ENCODE measurements around the gene MLLT3.

The MLLT3 gene

DNA sequence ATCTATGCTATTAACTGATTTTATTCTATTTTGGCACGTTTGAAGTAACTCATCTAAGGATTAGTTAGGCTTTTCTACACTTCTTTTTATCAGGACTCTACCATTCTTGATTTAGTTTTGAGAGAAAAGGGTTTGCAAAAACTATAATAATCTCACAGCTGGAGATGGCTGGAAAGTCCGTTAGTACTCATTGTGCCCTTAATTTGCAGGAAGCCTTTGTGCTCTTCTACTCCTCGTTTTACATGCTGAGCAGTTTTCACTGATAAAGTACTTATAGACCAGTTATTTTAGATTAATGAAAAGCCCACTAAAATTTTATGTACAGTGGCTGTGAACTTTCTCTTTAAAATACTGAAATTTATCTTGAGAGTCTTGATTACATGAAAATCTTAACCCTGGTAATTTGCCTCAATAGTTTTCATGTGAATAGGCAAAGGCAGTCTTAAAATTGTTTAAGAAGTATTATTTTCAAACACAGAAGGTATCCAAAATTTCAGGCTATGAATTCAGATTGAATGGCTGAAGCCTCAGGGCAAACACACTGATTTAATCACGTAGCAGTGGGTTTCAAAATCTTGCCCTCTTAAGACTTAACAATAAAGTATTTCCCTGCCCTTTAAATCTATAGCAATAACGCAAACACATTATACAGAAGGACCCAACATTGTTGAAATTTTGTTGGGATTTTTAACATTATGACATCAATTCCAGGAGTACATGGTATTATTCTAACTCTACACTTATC lies 18.6 kb downstream of the MLLT3 start:
- no peak for DNase-seq (ENCODE audit: insufficient read length, low spot score)

DNA sequence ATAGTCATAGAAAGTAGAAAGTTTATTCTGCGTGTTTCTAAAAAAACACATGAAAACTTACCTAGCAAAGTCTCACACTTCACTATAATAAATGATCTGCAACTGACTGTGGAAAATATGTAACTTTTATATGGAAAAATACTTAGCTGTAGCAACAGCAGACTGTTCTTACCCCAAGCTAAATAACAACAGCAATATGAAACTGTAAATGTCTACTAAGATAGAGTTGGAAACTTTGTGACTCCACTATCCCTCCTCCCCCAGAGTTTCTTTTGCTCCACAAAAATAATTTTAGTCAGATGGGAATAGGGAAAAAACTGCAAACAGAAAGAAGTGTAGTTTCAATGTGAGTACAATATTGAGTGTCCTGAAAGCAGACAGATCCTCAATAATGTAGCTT lies 21.0 kb downstream of the MLLT3 start:
- DNase-seq (ENCODE audit: insufficient read length, low spot score), result no peak
- no peak for FAIRE-seq

More for the DNA sequence above, 18.6 kb downstream of the MLLT3 start:
- TF ChIP-seq PAX5 (IDR thresholded peaks at IDR 0.05; ENCODE audit: insufficient read depth, low read length, severe bottlenecking), result no peak
- TF ChIP-seq POLR2AphosphoS5 (IDR thresholded peaks at IDR 0.05; ENCODE audit: low read depth, low read length), result no peak
- no peak for TF ChIP-seq SPI1 (IDR thresholded peaks at IDR 0.05; ENCODE audit: low read depth, low read length)
- no peak for TF ChIP-seq TAF1 (IDR thresholded peaks at IDR 0.05; ENCODE audit: low read depth, low read length)
- TF ChIP-seq POLR2A (IDR thresholded peaks at IDR 0.05; ENCODE audit: low read depth, low read length), result no peak
- no peak for TF ChIP-seq POU2F2 (IDR thresholded peaks at IDR 0.05; ENCODE audit: low read depth, low read length)
- peak; percentile 38 for FAIRE-seq

DNA sequence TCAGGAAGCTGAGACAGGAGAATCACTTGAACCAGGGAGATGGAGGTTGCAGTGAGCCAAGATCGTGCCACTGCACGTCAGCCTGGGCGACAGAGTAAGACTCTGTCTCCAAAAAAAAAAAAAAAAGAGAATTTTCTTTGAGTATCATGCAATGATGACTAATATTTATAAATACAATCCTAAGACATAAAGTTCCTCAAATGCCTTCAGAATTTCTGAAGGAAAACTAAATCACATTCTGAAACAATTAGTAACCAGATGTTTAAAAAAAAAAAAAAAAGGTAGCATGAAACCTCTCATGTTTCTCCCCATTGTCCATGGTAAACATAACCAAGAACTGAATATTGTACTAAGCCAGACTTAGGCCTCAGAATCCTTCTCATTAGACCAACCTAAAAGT lies 23.1 kb downstream of the MLLT3 start:
- FAIRE-seq (no peak), DNase-seq (ENCODE audit: insufficient read length, low spot score) (no peak)
- TF ChIP-seq PAX5 (IDR thresholded peaks at IDR 0.05; ENCODE audit: insufficient read depth, low read length, severe bottlenecking) (no peak), SPI1 (IDR thresholded peaks at IDR 0.05; ENCODE audit: low read depth, low read length) (no peak), POU2F2 (IDR thresholded peaks at IDR 0.05; ENCODE audit: low read depth, low read length) (no peak), POLR2AphosphoS5 (IDR thresholded peaks at IDR 0.05; ENCODE audit: low read depth, low read length) (no peak), POLR2A (IDR thresholded peaks at IDR 0.05; ENCODE audit: low read depth, low read length) (no peak), TAF1 (IDR thresholded peaks at IDR 0.05; ENCODE audit: low read depth, low read length) (no peak)

More for the DNA sequence above, 21.0 kb downstream of the MLLT3 start:
- no peak for TF ChIP-seq POLR2AphosphoS5 (IDR thresholded peaks at IDR 0.05; ENCODE audit: low read depth, low read length)

DNA sequence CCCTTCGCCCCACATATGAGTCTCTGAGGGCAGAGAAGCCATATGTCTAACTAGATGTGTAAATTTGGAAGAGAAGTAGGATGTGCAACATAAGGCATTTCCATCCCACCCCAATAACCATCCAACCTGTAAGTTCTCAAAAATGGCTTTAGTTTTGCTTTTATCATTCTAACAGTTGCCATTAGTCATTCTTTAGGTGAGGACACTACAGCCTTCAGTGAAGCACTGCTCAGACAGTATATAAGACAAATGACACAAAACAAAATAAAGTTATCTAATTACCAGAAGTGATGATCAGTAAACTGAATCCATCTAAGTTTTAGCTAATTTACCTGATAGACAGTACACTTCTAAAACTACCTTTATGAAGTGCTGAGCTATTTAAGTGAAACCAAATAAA lies 23.9 kb downstream of the MLLT3 start:
- TF ChIP-seq POLR2AphosphoS5 (IDR thresholded peaks at IDR 0.05; ENCODE audit: low read depth, low read length) (no peak), SPI1 (IDR thresholded peaks at IDR 0.05; ENCODE audit: low read depth, low read length) (no peak), POLR2A (IDR thresholded peaks at IDR 0.05; ENCODE audit: low read depth, low read length) (no peak), POU2F2 (IDR thresholded peaks at IDR 0.05; ENCODE audit: low read depth, low read length) (no peak), PAX5 (IDR thresholded peaks at IDR 0.05; ENCODE audit: insufficient read depth, low read length, severe bottlenecking) (no peak), TAF1 (IDR thresholded peaks at IDR 0.05; ENCODE audit: low read depth, low read length) (no peak)
- DNase-seq (ENCODE audit: insufficient read length, low spot score) (no peak), FAIRE-seq (peak; percentile 86)

DNA sequence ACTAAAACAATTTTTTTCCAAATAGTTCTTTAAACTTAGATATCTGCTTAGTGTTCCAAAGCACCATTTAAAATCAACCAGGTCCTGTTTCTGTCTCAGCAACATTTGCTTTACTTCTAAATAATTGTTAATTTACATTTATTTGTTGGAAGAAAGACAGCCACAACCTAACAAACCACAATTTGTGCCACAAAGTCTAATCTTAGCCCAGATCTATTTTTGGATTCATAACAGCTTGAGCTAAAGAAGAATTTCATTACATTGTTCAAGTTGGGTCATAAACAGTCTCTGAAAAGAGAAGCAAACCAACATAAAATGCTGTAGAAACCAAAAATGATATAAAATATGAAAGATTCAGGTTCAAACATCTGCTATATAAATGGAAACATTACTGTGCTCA lies 24.4 kb downstream of the MLLT3 start:
- FAIRE-seq (no peak), DNase-seq (ENCODE audit: insufficient read length, low spot score) (no peak)
- no peak for TF ChIP-seq TAF1 (IDR thresholded peaks at IDR 0.05; ENCODE audit: low read depth, low read length)
- TF ChIP-seq SPI1 (IDR thresholded peaks at IDR 0.05; ENCODE audit: low read depth, low read length), result no peak
- TF ChIP-seq PAX5 (IDR thresholded peaks at IDR 0.05; ENCODE audit: insufficient read depth, low read length, severe bottlenecking), result no peak
- no peak for TF ChIP-seq POLR2AphosphoS5 (IDR thresholded peaks at IDR 0.05; ENCODE audit: low read depth, low read length)
- TF ChIP-seq POLR2A (IDR thresholded peaks at IDR 0.05; ENCODE audit: low read depth, low read length), result no peak
- TF ChIP-seq POU2F2 (IDR thresholded peaks at IDR 0.05; ENCODE audit: low read depth, low read length), result no peak

DNA sequence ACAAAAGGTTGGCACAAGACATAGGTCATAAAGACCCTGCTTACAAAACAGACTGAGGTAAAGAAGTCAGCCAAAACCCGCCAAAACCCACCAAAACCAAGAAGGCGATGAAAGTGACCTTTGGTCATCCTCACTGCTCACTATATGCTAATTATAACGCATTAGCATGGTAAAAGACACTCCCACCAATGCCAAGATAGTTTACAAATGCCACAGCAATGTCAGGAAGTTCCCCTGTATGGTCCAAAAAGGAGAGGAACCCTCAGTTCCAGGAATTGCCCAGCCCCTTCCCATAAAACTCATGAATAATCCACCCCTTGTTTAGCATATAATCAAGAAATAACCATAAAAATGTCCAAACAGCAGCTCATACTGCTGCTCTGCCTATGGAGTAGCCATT lies 27.7 kb downstream of the MLLT3 start:
- DNase-seq (ENCODE audit: insufficient read length, low spot score) (no peak), FAIRE-seq (no peak)

DNA sequence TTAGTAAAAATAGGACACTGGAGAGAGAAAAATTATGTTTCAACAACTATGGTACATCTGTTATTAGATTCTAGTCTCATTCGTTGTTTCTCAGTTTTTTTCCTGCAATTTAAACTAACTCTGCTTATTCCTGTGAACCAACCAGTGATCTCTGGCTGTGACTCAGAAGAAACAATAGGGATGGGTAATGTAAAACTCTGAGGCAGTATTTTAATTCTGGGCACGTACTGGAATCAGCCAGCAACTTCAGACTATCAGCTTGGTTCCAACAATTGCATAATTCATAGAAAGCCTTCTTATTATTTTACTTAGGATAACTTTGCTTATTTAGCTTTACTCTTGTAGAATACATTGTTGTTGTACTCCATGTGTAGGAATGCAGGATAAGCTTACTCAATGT lies 28.8 kb downstream of the MLLT3 start:
- TF ChIP-seq TAF1 (IDR thresholded peaks at IDR 0.05; ENCODE audit: low read depth, low read length) (no peak), POLR2A (IDR thresholded peaks at IDR 0.05; ENCODE audit: low read depth, low read length) (no peak), PAX5 (IDR thresholded peaks at IDR 0.05; ENCODE audit: insufficient read depth, low read length, severe bottlenecking) (no peak), POLR2AphosphoS5 (IDR thresholded peaks at IDR 0.05; ENCODE audit: low read depth, low read length) (no peak), SPI1 (IDR thresholded peaks at IDR 0.05; ENCODE audit: low read depth, low read length) (no peak), POU2F2 (IDR thresholded peaks at IDR 0.05; ENCODE audit: low read depth, low read length) (no peak)
- no peak for DNase-seq (ENCODE audit: insufficient read length, low spot score)
- peak; percentile 9 for FAIRE-seq

More for the DNA sequence above, 27.7 kb downstream of the MLLT3 start:
- TF ChIP-seq POLR2A (IDR thresholded peaks at IDR 0.05; ENCODE audit: low read depth, low read length) (no peak), POU2F2 (IDR thresholded peaks at IDR 0.05; ENCODE audit: low read depth, low read length) (no peak), TAF1 (IDR thresholded peaks at IDR 0.05; ENCODE audit: low read depth, low read length) (no peak), PAX5 (IDR thresholded peaks at IDR 0.05; ENCODE audit: insufficient read depth, low read length, severe bottlenecking) (no peak), POLR2AphosphoS5 (IDR thresholded peaks at IDR 0.05; ENCODE audit: low read depth, low read length) (no peak), SPI1 (IDR thresholded peaks at IDR 0.05; ENCODE audit: low read depth, low read length) (no peak)

DNA sequence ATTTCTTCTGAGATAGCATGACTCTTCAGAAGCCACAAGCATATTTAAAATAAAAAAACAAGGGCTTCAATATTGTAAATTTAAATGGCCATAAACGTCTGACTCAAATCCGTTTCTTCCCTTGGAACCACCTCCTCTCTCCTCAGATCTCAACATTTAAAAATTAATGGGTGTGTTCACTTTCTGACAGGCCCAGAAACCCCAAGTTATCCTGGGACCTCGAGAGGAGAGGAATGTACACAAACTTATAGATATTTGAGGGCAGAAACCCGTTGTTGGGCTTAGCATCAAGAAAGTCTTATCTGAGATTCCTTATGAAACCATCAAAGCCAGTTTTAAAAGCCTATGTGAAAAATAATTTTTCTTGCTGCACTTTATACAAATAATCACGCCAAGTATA lies 29.2 kb downstream of the MLLT3 start:
- FAIRE-seq, result no peak
- no peak for TF ChIP-seq SPI1 (IDR thresholded peaks at IDR 0.05; ENCODE audit: low read depth, low read length)
- no peak for TF ChIP-seq PAX5 (IDR thresholded peaks at IDR 0.05; ENCODE audit: insufficient read depth, low read length, severe bottlenecking)
- no peak for TF ChIP-seq POLR2A (IDR thresholded peaks at IDR 0.05; ENCODE audit: low read depth, low read length)
- TF ChIP-seq POLR2AphosphoS5 (IDR thresholded peaks at IDR 0.05; ENCODE audit: low read depth, low read length), result no peak
- TF ChIP-seq TAF1 (IDR thresholded peaks at IDR 0.05; ENCODE audit: low read depth, low read length), result no peak
- TF ChIP-seq POU2F2 (IDR thresholded peaks at IDR 0.05; ENCODE audit: low read depth, low read length), result no peak
- no peak for DNase-seq (ENCODE audit: insufficient read length, low spot score)

DNA sequence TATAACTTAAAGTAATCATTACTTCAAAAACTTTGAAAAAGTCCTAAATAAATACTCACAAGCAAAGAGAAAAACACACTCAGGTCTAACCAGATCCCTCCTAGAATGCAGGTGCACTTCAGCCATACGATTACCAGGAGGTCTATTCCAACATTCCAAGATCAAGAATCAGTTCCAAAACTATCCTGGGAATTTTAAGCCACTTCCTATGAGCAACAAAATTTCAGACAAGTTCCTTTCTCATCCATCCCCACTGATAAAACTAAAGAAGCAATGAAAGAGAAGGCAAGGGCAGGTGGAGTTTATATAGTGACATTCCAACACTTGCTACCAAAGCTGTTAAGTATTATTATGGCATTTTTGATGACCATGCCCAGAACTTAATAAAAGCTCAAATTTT lies 29.6 kb downstream of the MLLT3 start:
- no peak for FAIRE-seq
- no peak for DNase-seq (ENCODE audit: insufficient read length, low spot score)
- TF ChIP-seq POU2F2 (IDR thresholded peaks at IDR 0.05; ENCODE audit: low read depth, low read length) (no peak), POLR2A (IDR thresholded peaks at IDR 0.05; ENCODE audit: low read depth, low read length) (no peak), SPI1 (IDR thresholded peaks at IDR 0.05; ENCODE audit: low read depth, low read length) (no peak), PAX5 (IDR thresholded peaks at IDR 0.05; ENCODE audit: insufficient read depth, low read length, severe bottlenecking) (no peak)

DNA sequence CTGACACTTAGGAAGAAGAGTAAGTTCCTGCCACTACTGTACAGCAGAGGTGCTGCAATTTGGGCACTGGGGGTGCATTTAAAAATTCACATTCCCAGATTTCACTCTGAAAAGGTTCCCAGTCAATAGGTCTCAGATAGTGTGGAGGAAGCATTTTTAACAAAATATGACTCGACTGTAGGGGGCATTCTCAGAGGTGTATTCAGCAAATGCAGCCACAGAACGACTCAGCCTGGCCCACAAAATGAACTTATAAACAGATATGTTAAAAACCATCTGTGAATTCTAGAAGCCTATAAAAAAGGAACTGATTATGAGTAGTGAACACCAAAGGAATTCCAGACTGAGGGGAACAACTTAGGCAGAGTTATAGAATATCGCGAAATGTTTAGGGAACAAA lies 31.1 kb downstream of the MLLT3 start:
- DNase-seq (ENCODE audit: insufficient read length, low spot score) (no peak), FAIRE-seq (no peak)
- TF ChIP-seq SPI1 (IDR thresholded peaks at IDR 0.05; ENCODE audit: low read depth, low read length), result no peak
- TF ChIP-seq PAX5 (IDR thresholded peaks at IDR 0.05; ENCODE audit: insufficient read depth, low read length, severe bottlenecking), result no peak
- TF ChIP-seq POLR2A (IDR thresholded peaks at IDR 0.05; ENCODE audit: low read depth, low read length), result no peak
- TF ChIP-seq TAF1 (IDR thresholded peaks at IDR 0.05; ENCODE audit: low read depth, low read length), result no peak
- no peak for TF ChIP-seq POU2F2 (IDR thresholded peaks at IDR 0.05; ENCODE audit: low read depth, low read length)
- TF ChIP-seq POLR2AphosphoS5 (IDR thresholded peaks at IDR 0.05; ENCODE audit: low read depth, low read length), result no peak
